Cardiac fibroblast (primary cell): ENCODE data around the gene ETFBKMT.
A peak's percentile ranks its signal among the peaks of the same experiment; 100 is the strongest.

Source experiments
- DNase-seq, 2 donors: peaks; one replicate each; pipeline versions ENCODE4 v3.0.0 to v3.0.0-alpha.2; 2010; ENCODE audit warnings: low read depth in 2 of 2
- H3K4me3 ChIP-seq, 2 donors: replicated peaks in 1 of 2; 1 replicate in 1 of 2; 2 replicates in 1 of 2; pipeline ENCODE4 v1.5.1; 2011; ENCODE audit warnings: low read depth in 2 of 2, low read length in 2 of 2, mild to moderate bottlenecking in 2 of 2, moderate library complexity in 1 of 2
- TF ChIP-seq, protein P1 (sequence below): IDR thresholded peaks from one replicate; pipeline ENCODE4 v1.5.1; 2011; ENCODE audit warnings: low read depth, mild to moderate bottlenecking, low read length, inconsistent platforms

Gene ETFBKMT, protein sequence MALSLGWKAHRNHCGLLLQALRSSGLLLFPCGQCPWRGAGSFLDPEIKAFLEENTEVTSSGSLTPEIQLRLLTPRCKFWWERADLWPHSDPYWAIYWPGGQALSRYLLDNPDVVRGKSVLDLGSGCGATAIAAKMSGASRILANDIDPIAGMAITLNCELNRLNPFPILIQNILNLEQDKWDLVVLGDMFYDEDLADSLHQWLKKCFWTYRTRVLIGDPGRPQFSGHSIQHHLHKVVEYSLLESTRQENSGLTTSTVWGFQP

DNA sequence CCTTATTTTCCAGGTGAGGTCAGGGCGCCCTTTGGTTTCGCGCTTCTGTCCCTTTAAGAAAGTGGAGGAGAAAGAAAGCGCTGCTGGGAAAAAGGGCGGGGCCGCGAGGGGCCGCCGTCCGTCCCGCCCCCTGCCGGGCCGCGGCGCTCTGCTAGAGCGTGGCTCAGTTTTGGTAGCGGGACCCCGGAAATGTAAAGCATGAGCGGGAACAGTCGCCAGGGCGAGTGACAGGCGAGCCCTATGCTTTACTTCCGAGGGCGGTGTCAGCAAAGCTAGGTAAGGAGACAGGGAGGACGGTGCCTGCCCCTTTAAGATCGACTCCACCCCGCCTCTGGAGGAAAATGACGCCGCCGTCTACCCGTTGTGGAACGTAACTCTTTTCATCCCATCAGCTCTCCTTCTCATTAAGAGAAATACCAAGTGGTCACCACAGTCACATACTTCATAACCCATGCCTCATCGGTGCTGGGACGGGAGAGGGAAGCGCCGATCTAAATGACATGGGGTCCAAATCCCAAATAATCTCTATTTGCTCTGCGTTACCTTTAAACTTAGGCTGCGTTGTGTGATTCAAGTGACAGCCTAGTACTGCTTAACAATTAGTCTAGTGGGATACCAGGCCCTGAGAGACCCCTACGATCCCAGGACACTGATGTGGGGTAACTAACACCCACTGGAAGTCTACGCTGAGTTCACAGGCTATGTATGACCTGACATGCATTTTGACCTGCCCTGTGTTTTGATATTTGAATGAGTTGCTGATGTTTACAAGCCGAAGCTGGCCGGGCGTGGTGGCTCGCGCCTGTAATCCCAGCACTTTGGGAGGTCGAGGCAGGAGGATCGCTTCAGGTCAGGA, at the start of gene ETFBKMT:
Gene ETFBKMT, plus strand, starts transcription at position 602 of the 856 bp plus-strand sequence. CDS start 2,266 bp downstream, outside the sequence.
- peak; percentile 86 to 89 for DNase-seq
- H3K4me3 ChIP-seq: peak within 1 kb of the TSS; percentile 62 to 77
- TF ChIP-seq, protein P1, sequence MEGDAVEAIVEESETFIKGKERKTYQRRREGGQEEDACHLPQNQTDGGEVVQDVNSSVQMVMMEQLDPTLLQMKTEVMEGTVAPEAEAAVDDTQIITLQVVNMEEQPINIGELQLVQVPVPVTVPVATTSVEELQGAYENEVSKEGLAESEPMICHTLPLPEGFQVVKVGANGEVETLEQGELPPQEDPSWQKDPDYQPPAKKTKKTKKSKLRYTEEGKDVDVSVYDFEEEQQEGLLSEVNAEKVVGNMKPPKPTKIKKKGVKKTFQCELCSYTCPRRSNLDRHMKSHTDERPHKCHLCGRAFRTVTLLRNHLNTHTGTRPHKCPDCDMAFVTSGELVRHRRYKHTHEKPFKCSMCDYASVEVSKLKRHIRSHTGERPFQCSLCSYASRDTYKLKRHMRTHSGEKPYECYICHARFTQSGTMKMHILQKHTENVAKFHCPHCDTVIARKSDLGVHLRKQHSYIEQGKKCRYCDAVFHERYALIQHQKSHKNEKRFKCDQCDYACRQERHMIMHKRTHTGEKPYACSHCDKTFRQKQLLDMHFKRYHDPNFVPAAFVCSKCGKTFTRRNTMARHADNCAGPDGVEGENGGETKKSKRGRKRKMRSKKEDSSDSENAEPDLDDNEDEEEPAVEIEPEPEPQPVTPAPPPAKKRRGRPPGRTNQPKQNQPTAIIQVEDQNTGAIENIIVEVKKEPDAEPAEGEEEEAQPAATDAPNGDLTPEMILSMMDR: peak; percentile 3

GRCh38 chr12:31612819-31613218, 46.7 kb upstream of the ETFBKMT start:
- no peak for DNase-seq
- TF ChIP-seq, protein P1: no peak
- no peak overlapping the region for H3K4me3 ChIP-seq

DNA sequence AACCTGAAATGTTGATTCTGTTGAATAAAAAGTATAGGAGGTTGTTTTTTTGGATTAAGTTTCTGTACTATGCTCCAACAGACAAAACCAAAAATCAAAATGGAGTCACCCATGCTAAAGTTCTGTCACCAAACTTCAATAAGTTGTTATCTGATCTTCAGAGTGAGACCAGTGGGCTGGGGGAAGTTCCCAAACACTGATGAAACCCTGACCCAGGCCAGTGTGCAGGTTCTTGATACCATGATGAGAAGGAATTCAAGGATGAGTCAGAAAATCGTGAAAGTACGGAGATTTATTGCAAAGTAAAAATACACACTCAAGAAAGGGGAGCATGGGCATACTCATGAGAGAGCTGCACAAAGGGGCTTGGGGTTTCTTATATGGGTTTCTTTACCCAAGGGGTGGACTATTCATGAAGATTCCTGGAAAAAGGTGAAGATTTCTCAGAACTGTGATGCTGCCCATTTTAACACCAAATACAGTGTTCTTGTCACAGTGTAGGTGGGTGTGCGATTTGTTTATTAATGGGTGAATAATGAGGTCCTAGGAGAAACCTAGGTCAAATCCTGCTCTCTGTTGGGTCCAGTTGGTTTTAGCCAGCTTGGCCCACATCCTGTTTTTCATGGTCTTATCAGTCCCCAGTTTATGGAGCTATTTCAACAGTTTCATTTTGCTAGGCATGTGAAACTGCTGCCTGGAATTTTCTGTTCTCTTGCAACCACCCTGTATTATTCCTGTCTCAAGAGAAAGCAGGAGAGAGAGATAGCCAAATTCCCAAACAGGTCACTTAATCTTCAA, 41.1 kb upstream of the ETFBKMT start:
- DNase-seq: peak; percentile 14 to 71
- H3K4me3 ChIP-seq: no peak overlapping the region
- TF ChIP-seq, protein P1: no peak

DNA sequence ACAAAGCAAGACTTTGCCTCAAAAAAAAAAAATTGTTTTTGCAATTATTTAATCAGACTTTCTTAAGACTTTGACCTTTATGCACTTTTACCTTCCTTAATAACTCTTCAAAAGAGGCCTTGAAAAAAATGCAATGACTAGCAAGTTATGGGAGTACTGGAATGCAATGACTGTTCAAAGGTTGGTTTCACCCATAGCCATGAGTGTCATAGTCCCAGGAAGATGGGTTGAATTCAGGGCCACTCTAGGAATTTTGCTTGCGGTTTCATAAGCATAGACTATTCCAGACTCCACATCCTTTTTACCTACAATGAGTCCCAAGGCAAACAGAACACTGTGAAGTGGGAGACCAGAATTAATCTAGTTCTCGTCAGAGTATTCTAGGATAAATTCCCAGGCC, 39.2 kb upstream of the ETFBKMT start:
- TF ChIP-seq, protein P1: no peak
- no peak overlapping the region for H3K4me3 ChIP-seq
- DNase-seq: no peak

- TF ChIP-seq, protein P1: no peak
- DNase-seq: no peak
Measured at GRCh38 chr12:31622038-31622437, 37.5 kb upstream of the ETFBKMT start.

DNA sequence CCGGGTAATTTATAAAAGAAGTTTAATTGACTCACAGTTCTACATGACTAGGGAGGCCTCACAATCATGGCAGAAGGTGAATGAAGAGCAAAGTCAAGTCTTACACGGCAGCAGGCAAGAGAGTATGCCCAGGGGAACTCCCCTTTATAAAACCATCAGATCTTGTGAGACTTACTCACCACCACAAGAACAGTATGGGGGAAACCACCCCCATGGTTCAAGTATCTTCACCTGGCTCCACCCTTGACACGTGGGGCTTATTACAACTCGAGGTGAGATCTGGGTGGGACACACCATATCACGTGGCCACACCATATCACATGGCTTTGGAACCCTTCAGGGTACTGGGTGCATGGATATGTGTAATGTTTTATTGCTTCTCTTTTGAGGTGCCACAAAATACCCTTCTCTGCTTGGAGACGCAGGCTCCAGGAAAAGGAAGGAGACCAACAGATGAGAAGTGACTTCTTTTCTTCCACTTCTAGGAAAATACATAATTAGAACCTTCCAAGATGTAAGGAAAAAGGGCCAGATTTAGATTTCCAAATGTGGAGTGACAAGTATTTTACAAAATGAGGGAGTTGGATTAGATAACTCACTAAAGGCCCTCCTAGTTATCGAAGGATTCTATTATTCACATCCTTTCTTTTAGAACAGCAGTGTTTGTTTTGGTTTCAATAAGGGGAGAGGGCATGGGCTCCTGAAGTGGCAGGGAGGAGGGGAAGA, 33.1 kb upstream of the ETFBKMT start:
- no peak overlapping the region for H3K4me3 ChIP-seq
- TF ChIP-seq, protein P1: no peak
- no peak for DNase-seq

More at GRCh38 chr12:31622038-31622437, 37.5 kb upstream of the ETFBKMT start:
- H3K4me3 ChIP-seq: no peak overlapping the region
